AG04449 (cell line): ENCODE measurements around the gene ATG14.

Source experiments
- CTCF ChIA-PET: fragments of 350-600 bp; formaldehyde crosslinking; extraction: SDS; loops from one replicate; lab custom pipeline; 2021; ENCODE audit warnings: antibody characterized with exemption; lab: Yijun Ruan, JAX
- POLR2A ChIA-PET: fragments of 400-600, 350-600 bp; formaldehyde crosslinking; extraction: SDS; loops from one replicate; lab custom pipeline; 2020; ENCODE audit warnings: antibody characterized with exemption, inconsistent platforms; lab: Yijun Ruan, JAX
- DNase-seq: peaks from one replicate; pipeline ENCODE4 v3.0.0-alpha.2; 2010; ENCODE audit warnings: low read depth, low spot score
- H3K4me3 ChIP-seq: 2 replicates; pipeline ENCODE4 v1.5.1; 2011; ENCODE audit warnings: low read depth, mild to moderate bottlenecking, control low read depth, low read length
- CTCF ChIP-seq: IDR thresholded peaks from one replicate; pipeline ENCODE4 v1.5.1; 2011; ENCODE audit warnings: mild to moderate bottlenecking, moderate library complexity, low read length, control low read depth, inconsistent platforms; ENCODE audit not compliant: insufficient read depth; ENCODE audit errors: missing control alignments

Gene ATG14

GRCh38 chr14:55448141-55448614 is 36.5 kb upstream of the ATG14 start:
- POLR2A ChIA-PET = interaction anchor here (0.7 kb wide), 1 partner anchor 237 kb away, joined by 3 read pairs; no protein-coding TSS in a partner anchor
- no peak overlapping the region for H3K4me3 ChIP-seq
- peak; percentile 83 for DNase-seq
- TF ChIP-seq CTCF = no peak
- CTCF ChIA-PET = interaction anchor here (0.9 to 9.8 kb wide), 7 partner anchors 13 to 1038 kb away, joined by 3 to 124 read pairs (median 10); no protein-coding TSS in a partner anchor

DNA sequence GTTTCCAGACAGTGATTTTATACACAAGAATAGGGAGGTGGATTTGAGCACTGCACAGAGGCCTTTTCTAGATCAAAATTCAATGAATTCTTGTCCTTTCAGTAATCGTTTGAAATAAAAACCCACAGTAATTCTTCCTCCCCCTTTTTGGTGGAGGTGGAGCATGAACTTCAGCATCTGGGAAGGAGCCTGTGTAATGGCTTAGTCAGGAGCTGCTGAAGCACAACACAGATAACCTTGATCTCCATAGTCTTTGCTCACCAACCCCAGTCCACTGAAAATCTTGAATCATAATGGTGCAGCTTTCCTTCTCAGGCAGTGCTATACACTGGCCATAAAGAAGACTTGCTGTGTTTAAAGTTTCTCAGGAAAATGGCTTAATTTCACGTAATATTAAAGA is 35.2 kb upstream of the ATG14 start:
- ChIA-PET CTCF (interaction anchor here (0.6 to 9.8 kb wide), 88 partner anchors 7 to 1268 kb away, joined by 3 to 124 read pairs (median 5); partner anchors contain the start of gene KTN1), POLR2A (interaction anchor here (0.5 kb wide), 1 partner anchor 10 kb away, joined by 3 read pairs; no protein-coding TSS in a partner anchor)
- TF ChIP-seq CTCF = no peak
- DNase-seq = no peak
- H3K4me3 ChIP-seq = no peak overlapping the region

DNA sequence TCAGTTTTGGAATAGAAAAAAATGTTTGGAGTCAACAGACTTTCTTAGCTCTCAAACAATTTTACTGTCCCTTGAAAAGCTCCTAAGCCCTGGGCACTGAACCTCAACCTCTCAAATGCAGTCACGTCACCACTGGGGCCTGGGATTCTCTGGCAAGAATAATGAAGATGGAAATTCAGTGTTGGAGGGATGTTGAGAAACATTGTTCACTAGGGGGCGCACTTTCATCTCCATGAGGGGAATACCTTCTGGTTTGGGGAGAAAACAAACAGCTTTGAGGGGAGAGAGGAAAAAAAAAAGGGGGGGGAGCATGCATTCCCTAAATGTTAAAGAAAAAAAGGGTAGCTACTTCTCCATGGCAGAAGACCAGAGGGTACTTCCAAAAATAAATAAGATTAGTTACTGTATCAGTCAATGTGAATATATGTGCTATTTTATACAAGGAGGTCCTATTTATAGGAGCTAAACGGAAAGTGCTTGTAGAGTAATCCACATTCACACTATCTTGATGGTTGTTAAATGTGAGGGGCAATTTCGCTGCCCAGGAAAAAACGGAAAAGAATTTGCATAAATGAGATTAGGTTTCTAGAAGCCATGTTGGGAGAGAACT is 34.6 kb upstream of the ATG14 start:
- DNase-seq = no peak
- POLR2A ChIA-PET = interaction anchor here (0.5 kb wide), 1 partner anchor 9 kb away, joined by 3 read pairs; no protein-coding TSS in a partner anchor
- no peak overlapping the region for H3K4me3 ChIP-seq
- TF ChIP-seq CTCF = peak; percentile 69
- CTCF ChIA-PET = interaction anchor here (0.6 to 9.8 kb wide), 96 partner anchors 8 to 1268 kb away, joined by 3 to 124 read pairs (median 5); partner anchors contain the start of gene KTN1

DNA sequence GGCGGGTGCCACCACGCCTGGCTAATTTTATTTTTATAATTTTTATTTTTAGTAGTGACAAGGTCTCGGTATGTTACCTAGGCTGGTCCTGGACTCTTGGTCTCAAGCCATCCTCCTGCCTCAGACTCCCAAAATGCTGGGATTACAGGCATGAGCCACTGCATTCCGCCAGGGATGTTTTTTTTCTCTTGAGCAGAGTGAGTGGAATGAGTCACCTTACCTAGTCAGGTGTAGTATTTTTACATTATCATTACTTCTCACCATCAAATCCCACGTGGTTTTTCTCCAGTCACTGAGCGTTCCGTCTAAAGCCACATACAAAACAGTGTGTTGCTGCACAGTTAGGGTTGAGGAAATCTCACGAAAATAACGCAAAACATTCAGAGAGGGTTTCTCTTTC is 29.7 kb upstream of the ATG14 start:
- ChIA-PET POLR2A (no interaction called here), CTCF (interaction anchor here (0.7 to 7.1 kb wide), 6 partner anchors 12 to 1043 kb away, joined by 3 to 92 read pairs (median 3); no protein-coding TSS in a partner anchor)
- no peak overlapping the region for H3K4me3 ChIP-seq
- no peak for TF ChIP-seq CTCF
- no peak for DNase-seq

GRCh38 chr14:55440385-55440784 is 28.8 kb upstream of the ATG14 start, which contains the start of gene TBPL2:
Gene TBPL2 (minus strand): TSS chr14:55440616. CDS start chr14:55440449, 167 bp downstream.
- ChIA-PET CTCF (interaction anchor here (0.6 to 7.1 kb wide), 9 partner anchors 12 to 1047 kb away, joined by 3 to 92 read pairs (median 3); no protein-coding TSS in a partner anchor), POLR2A (no interaction called here)
- H3K4me3 ChIP-seq = no peak within 1 kb of the TSS
- TF ChIP-seq CTCF = peak; percentile 4
- DNase-seq = no peak
